Neural progenitor cell (in vitro differentiated cells): ENCODE results near the gene CHPF2.

Experiments used
- EZH2 ChIP-seq: fragments of 200-600 bp; sonication (generic); IDR thresholded peaks from 2 replicates; pipeline ENCODE4 v1.6.1; 2017; ENCODE audit warnings: antibody characterized with exemption, mild to moderate bottlenecking, moderate library complexity
- TF ChIP-seq, protein P1 (sequence below): fragments of 200-600 bp; sonication (generic); IDR thresholded peaks from 2 replicates; pipeline ENCODE4 v1.5.1; 2017; ENCODE audit warnings: antibody characterized with exemption, mild to moderate bottlenecking

DNA sequence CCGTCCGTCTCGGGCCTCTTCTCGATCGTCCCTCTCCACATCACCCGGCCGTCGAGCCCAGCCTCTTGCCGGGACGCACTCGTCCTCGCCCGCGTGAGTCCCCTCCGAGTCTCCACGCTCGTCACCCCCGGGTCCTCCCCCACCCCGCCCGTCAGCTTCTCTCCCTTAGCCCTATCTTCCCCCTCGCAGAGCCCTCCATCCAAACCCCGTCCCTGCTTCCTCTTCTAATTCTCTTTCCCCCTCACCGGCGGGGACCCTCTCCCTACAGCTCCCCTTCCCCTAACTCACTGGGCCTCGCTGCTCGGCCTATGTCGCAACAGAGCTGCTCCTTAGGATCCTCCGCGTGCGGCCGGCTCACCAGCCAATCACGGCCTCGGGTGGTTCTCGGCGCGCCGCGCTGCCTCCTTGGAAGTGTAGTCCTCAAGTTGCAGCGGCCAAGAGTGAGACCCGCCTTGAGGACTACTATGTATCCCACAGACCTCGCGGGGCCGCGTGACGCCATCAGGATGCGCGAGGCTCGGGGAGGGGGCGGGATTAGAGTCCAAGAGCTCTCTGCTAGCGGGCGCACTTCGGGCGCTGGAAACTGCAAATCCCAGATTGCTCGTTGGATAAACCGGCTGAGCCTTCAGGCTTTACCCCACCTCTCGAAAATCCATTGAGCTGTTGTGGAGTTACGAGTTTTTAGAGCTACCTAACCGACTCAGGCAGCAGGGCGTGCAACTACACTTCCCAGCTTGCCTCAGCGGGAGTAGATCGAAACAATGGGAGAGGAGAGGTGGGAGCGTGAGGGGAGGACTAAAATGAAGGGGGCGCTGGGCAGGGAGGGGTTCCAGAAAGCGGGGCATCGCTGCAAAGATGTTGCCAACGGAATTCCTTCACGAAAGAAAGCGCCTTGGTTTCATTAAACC lies 5.2 kb upstream of the CHPF2 start, which contains the start of gene ABCF2:
- TF ChIP-seq, protein P1, sequence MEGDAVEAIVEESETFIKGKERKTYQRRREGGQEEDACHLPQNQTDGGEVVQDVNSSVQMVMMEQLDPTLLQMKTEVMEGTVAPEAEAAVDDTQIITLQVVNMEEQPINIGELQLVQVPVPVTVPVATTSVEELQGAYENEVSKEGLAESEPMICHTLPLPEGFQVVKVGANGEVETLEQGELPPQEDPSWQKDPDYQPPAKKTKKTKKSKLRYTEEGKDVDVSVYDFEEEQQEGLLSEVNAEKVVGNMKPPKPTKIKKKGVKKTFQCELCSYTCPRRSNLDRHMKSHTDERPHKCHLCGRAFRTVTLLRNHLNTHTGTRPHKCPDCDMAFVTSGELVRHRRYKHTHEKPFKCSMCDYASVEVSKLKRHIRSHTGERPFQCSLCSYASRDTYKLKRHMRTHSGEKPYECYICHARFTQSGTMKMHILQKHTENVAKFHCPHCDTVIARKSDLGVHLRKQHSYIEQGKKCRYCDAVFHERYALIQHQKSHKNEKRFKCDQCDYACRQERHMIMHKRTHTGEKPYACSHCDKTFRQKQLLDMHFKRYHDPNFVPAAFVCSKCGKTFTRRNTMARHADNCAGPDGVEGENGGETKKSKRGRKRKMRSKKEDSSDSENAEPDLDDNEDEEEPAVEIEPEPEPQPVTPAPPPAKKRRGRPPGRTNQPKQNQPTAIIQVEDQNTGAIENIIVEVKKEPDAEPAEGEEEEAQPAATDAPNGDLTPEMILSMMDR, result peak; percentile 4
- no peak for TF ChIP-seq EZH2
